A673 (cell line): ENCODE results near the gene ERICH3. TPM values are rescaled to one million over a fixed set of nuclear protein-coding genes. Genes with fewer than 3 reads are reported as not detected.

Source experiments
- BruUV-seq: library from RNA; stranded (reverse); fragments of 400-500 nt; replicated peaks from 2 replicates; lab custom pipeline; 2021; lab: Mats Ljungman, UMichigan
- CTCF ChIA-PET: fragments of 300-600 bp; sonication (Branson Sonifier 250); formaldehyde crosslinking; loops from one replicate; lab custom pipeline; 2022; ENCODE audit warnings: antibody characterized with exemption; lab: Charles Lee
- POLR2A ChIA-PET: fragments of 300-600 bp; sonication (Branson Sonifier 250); formaldehyde crosslinking; loops from one replicate; lab custom pipeline; 2022; ENCODE audit warnings: antibody characterized with exemption; ENCODE audit not compliant: low non-redundant PET; lab: Charles Lee
- DNase-seq: peaks from one replicate; pipeline ENCODE4 v3.0.0-alpha.2; 2015; ENCODE audit warnings: low spot score
- H3K27ac ChIP-seq: fragments of 200-600 bp; sonication (generic); 2 replicates; pipeline ENCODE4 v1.5.1; 2016; ENCODE audit warnings: mixed run types, low read depth, mild to moderate bottlenecking, mixed read lengths, antibody characterized with exemption, low read length; ENCODE audit not compliant: poor library complexity, severe bottlenecking
- H3K27me3 ChIP-seq: fragments of 200-600 bp; sonication (generic); replicated peaks from 2 replicates; pipeline ENCODE4 v1.6.1; 2017; ENCODE audit warnings: mixed run types, low read depth, mild to moderate bottlenecking, mixed read lengths, antibody characterized with exemption, low read length; ENCODE audit not compliant: insufficient read depth, poor library complexity
- H3K36me3 ChIP-seq: fragments of 200-600 bp; sonication (generic); 2 replicates; pipeline ENCODE4 v1.6.1; 2016; ENCODE audit warnings: mixed run types, mild to moderate bottlenecking, mixed read lengths, antibody characterized with exemption, low read length; ENCODE audit not compliant: insufficient read depth, poor library complexity, severe bottlenecking
- H3K4me1 ChIP-seq: fragments of 200-600 bp; sonication (generic); 2 replicates; pipeline ENCODE4 v1.6.1; 2017; ENCODE audit warnings: mixed run types, mild to moderate bottlenecking, mixed read lengths, antibody characterized with exemption, low read length; ENCODE audit not compliant: insufficient read depth, poor library complexity, severe bottlenecking
- H3K4me3 ChIP-seq: fragments of 200-600 bp; sonication (generic); 2 replicates; pipeline ENCODE4 v1.5.1; 2016; ENCODE audit warnings: low read depth, mixed run types, mild to moderate bottlenecking, mixed read lengths, low read length; ENCODE audit not compliant: poor library complexity, severe bottlenecking
- H3K9me3 ChIP-seq: fragments of 200-600 bp; sonication (generic); 2 replicates; pipeline ENCODE4 v1.6.1; 2016; ENCODE audit warnings: mixed run types, low read depth, mild to moderate bottlenecking, mixed read lengths, antibody characterized with exemption, low read length; ENCODE audit not compliant: poor library complexity, severe bottlenecking
- CTCF ChIP-seq: fragments of 300-800, 200-600 bp; sonication (generic); conservative IDR thresholded peaks from 2 replicates; pipeline ENCODE4 v1.5.1; 2017; ENCODE audit warnings: low read depth, mild to moderate bottlenecking, antibody characterized with exemption, low read length, moderate library complexity, mixed read lengths
- EZH2 ChIP-seq: fragments of 200-600 bp; sonication (generic); IDR thresholded peaks from 2 replicates; pipeline ENCODE4 v1.6.1; 2017; ENCODE audit warnings: borderline replicate concordance, low read depth, mild to moderate bottlenecking, mixed read lengths, antibody characterized with exemption, low read length; ENCODE audit not compliant: poor library complexity, severe bottlenecking
- intact Hi-C: fragments of 100-400 bp; cut with micrococcal nuclease; formaldehyde crosslinking; loops from one replicate; pipeline ENCODE4 v1.10.0; 2022; ENCODE audit not compliant: unreplicated experiment
- total RNA-seq: library from RNA; stranded (reverse); gene quantifications from 2 replicates; pipeline ENCODE4 v1.2.3, GENCODE V29; 2021

The ERICH3 gene
- total RNA-seq, 1 experiment from 2014 or later = not detected

GRCh38 chr1:74586253-74586897, 87.2 kb downstream of the ERICH3 start:
- no peaks in the 10 kb centered on the region for H3K4me1 ChIP-seq
- no TSS peak for BruUV-seq

GRCh38 chr1:74584185-74584584, 89.4 kb downstream of the ERICH3 start:
- ChIA-PET CTCF (no interaction called here), POLR2A (no interaction called here)
- H3K27ac ChIP-seq = no peak overlapping the region
- intact Hi-C loops = no loop called here
- H3K4me3 ChIP-seq = no peak overlapping the region
- peaks cover 42% of the 10 kb centered on the region for H3K27me3 ChIP-seq
- no peaks in the 10 kb centered on the region for H3K36me3 ChIP-seq
- TF ChIP-seq EZH2 (no peak), CTCF (no peak)
- no peak for DNase-seq
- H3K4me1 ChIP-seq = no peaks in the 10 kb centered on the region
- no peaks in the 10 kb centered on the region for H3K9me3 ChIP-seq
- no TSS peak for BruUV-seq

More at GRCh38 chr1:74586253-74586897, 87.2 kb downstream of the ERICH3 start:
- Histone ChIP-seq H3K27me3 (peaks cover 28% of the 10 kb centered on the region), H3K9me3 (no peaks in the 10 kb centered on the region), H3K27ac (no peak overlapping the region), H3K4me3 (no peak overlapping the region), H3K36me3 (no peaks in the 10 kb centered on the region)
- POLR2A ChIA-PET = no interaction called here
- intact Hi-C loops = no loop called here
- TF ChIP-seq CTCF (no peak), EZH2 (no peak)
- DNase-seq = no peak
- CTCF ChIA-PET = no interaction called here

- ChIA-PET POLR2A (no interaction called here), CTCF (no interaction called here)
- intact Hi-C loops = no loop called here
Measured at GRCh38 chr1:74583397-74583796, 90.2 kb downstream of the ERICH3 start.

More at GRCh38 chr1:74583397-74583796, 90.2 kb downstream of the ERICH3 start:
- peaks cover 42% of the 10 kb centered on the region for H3K27me3 ChIP-seq
- H3K4me1 ChIP-seq = no peaks in the 10 kb centered on the region
- DNase-seq = no peak
- H3K27ac ChIP-seq = no peak overlapping the region
- BruUV-seq = no TSS peak
- TF ChIP-seq EZH2 (no peak), CTCF (no peak)
- H3K36me3 ChIP-seq = no peaks in the 10 kb centered on the region
- no peak overlapping the region for H3K4me3 ChIP-seq
- no peaks in the 10 kb centered on the region for H3K9me3 ChIP-seq
